Hepatic stellate cell (primary cell): ENCODE measurements around the gene NKAIN4.
"Not testable (repeated sequence)": the region's sequence is repeated elsewhere in the genome, so short reads cannot be mapped to it uniquely, and the experiment has no call there.

Source experiments
- DNase-seq: peaks from one replicate; pipeline ENCODE4 v3.0.0; 2011; ENCODE audit warnings: low spot score

Gene NKAIN4

GRCh38 chr20:63255931-63256704 lies 1.9 kb upstream of the NKAIN4 start:
- DNase-seq = no peak

DNA sequence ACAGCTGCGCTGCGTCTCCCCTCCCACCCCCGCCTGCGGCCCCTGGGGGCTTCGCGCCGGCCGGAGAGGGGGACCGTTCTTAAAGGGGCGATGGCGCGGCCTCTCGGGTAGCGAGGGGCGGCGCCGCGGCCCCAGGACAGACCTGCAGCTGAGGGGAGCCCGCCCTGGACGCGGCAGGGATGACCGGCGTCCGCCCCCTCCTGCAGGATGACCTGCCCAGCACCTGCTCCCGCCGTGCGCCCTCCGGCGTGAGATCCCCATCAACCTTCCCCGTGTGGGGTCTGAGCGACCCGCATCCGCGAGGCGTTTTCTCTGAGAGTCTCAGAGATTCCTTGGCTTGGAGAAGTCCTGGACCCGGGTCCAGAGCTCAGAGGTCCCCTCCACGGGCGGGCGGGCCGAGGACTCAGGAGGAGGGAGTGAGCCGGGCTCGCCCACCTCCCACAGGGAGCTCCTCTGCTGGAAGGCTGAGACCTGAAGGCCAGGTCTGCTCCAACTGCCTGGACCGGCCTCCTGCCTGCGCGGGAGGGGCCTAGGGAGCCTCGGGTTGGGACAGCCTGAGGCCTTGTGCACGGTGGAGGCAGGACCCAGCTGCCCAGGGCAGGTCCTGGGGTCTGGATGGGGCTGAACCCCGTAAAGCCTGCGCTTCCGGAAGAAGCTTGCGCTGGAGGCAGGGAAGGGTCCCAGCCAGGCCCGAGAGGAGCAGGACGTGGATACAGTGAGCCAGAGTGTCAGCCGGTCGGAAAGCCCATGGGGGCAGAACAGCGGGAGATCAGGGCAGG lies 532 bp upstream of the NKAIN4 start:
- DNase-seq = no peak

GRCh38 chr20:63253438-63254231 lies 628 bp downstream of the NKAIN4 start:
- no peak for DNase-seq

- no peak for DNase-seq
Measured at GRCh38 chr20:63253065-63253437, 1.2 kb downstream of the NKAIN4 start.

GRCh38 chr20:63252284-63252711 lies 2.0 kb downstream of the NKAIN4 start:
- no peak for DNase-seq

DNA sequence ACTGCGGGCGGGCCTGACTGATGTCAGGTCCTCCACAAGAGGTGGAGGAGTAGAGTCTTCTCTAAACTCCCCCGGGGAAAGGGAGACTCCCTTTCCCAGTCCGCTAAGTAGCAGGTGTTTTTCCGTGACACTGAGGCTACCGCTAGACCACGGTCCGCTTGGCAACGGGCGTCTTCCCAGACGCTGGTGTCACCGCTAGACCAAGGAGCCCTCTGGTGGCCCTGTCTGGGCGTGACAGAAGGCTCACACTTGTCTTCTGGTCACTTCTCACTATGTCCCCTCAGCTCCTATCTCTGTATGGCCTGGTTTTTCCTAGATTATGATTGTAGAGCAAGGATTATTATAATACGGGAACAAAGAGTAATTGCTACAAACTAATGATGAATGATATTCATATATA lies 2.9 kb downstream of the NKAIN4 start:
- DNase-seq = not testable (repeated sequence)

DNA sequence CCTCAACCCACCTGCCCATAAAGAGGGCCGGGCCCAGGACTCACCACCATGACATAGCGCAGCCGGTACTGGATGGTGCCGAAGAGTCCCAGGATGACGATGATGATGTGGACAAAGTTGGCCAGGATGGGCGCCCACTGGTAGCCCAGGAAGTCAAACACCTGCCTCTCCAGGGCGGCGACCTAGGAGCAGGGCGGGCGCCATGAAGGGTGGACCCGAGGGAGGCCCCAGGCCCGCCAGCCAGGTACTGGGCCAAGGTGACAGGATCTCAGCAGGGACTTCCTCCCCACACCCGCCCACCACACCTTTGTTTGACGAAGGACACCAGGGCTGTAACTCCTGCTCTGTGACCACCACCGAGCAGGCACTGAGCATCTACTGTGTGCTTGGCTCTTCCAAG lies 4.4 kb downstream of the NKAIN4 start:
- no peak for DNase-seq

DNA sequence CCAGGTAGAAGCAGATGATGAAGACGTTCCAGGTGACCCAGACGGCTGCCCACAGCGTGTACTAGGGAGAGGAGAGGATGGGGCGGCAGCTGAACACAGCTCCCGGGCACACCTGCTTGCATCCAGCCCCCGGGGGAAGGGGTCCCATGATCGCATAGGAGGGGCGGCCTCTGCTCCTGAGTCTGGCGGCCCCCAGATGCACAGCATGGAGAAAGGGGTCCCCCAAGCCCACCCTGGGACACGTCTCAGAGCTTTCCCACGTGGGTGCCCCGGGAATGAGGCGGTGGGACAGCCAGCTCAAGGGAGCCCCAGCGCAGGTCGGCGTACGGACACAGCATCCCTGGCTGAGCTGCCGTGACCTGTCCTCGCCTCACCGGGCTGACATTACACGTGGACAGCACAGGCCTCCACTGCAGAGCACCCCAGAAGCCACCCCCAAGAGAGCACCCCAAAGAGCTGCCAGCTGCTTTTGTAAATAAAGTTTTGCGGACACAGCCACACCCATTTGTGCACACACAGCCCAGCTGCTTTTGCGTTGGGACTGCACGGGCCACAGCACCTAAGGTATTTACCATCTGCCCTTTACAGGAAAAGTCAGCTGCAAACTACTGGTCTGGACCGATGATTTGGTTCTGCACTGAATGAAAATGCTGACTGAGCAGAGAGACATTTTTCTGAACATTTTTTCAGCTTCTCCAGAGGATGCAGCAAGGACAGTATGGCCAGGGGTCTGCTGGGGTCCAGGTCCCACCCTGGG lies 5.2 kb downstream of the NKAIN4 start:
- DNase-seq = no peak

DNA sequence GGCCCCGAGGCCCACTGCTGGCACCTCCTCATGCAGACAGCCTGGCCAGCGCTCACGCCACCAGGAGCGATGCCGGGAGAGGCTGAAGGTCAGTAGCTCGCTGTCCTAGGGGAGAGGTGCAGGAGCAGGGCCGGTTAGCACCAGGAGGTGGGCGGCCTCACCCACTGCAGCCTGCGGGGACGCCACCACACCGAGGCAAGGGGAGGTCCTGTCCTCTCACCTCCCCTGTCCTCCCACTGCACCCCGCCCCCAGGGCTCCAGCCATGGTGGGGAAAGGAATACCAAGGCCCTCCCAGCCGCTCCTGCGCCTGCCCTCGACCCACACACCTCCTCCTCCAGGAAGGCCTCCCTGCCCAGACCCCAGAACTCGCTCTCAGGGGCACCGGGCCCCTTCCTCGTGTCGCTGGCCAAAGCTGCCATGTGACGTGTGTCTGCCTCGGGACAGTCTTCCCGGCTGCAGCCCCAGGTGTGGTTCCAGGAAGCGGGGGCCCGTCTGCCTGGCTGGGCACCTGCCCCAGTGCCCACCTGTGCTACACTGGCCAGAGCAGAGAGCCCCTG lies 6.5 kb downstream of the NKAIN4 start:
- no peak for DNase-seq

DNA sequence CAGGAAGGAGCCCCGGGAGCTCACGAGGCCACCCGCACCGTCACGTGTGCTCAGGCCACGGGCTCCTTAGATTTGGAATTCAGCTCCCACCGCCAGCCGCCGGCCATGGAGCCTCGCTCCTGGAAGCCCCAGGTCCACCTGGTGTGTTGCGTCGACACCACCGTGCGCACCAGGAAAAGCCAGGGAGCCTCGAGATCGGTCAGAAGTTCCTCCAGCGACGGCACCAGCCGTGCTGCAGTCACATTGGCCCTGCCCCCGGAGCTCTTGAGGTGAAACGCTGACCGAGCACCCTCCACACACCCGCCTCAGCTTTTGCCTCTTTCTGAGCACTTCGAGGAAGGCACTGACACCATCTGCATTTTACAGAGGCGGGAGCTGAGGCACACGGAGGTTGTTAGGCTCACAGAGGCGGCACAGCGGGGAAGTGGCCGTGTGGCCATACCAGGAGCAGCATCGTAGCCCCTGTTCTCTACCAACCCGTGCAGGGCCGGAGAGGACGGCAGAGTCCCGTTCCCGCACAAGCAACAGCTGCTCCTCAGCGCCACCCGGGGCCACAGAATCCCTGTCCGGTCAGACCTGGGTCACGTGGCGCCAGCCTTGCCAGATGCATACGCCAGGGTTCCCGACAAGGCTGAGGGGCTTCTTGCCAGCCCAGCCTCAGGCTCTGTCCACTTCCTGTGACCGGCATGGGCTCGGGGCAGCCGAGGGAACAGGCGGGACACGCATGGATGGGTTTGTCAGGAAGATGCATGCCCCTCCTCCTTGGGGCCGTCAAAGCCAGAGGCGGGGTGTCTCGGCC lies 7.6 kb downstream of the NKAIN4 start:
- DNase-seq = no peak

DNA sequence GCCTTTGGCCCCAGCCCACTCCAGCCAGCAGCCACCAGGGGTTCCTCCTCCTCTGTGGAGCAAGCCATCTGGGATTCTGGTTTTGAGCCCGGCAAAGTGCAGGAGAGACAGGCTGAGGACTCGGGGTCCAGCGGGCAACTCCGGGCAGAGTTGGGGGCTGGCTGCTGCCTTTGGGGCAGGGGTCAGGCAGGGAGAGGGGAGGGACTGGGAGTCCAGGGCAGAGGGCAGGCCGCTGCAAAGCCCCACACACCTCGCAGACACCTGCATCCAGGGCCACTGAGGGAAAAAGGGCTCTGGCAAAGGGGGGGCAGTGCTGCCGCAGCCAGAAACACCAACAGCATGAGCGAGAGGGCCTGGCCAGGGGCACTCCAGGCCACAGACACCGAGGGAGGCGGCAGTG lies 9.8 kb downstream of the NKAIN4 start:
- DNase-seq = no peak

DNA sequence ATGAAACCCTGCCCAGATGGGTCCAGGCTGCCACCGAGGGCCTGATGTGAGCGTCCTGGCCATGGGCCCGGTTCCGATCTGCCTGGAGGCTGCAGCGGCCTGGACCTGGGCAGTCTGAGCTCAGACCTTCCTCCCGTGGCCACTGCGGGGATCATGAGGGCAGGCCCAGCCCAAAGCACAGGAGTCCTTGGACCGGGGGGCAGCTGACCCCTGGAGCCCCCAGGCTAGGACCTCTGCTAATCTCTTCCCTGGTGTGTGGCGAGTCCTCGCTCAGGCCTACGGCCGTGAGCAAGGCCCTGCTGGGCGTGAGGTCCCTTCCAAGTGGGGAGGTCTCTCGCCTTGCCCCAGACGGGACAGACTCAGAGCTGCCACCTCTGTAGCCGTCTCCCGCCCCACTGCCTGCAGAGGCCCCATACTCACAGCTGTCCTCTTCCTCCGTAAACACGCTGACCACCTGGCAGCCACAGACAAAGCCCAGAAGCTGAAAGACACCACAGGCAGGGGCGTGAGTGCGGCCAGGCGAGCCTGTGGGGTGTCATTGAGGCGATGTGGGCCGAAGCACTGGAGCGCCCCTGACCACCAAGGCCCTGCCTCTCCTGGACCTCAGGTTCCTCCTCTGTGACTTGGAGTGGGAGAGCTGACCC lies 10.5 kb downstream of the NKAIN4 start:
- DNase-seq = no peak

DNA sequence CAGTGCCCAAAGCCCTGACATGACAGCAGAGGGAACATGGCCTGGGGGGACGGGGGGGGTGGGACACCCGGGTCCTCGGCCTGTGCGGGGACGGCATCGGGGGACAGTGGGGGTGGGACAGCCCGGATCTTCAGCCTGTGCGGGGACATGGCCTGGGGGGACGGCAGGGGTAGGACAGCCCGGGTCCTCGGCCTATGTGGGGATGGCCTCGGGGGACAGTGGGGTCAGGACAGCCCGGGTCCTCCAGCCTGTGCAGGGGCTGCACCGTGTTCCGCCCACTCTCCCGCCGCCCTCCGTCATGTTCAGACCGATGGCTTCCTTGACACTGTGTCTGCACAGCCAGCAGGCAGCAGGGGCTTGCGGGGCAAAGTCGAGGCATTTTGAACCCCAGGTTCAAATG lies 11.5 kb downstream of the NKAIN4 start:
- no peak for DNase-seq

- no peak for DNase-seq
Measured at GRCh38 chr20:63241272-63241671, 13.0 kb downstream of the NKAIN4 start.

GRCh38 chr20:63240004-63240403 lies 14.3 kb downstream of the NKAIN4 start:
- no peak for DNase-seq

DNA sequence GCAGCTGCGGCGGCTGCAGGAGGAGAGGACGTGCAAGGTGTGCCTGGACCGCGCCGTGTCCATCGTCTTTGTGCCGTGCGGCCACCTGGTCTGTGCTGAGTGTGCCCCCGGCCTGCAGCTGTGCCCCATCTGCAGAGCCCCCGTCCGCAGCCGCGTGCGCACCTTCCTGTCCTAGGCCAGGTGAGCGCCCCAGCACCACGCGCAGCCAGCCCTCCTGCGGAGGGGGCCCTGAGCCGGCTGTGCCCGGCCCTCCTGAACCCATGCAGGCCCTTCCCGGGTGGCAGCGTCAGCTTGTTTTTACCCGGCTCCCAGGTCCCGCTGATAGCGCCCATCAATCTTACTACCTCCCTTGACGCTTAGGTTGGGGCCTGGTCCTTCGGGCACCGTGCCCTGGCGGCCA lies 14.8 kb downstream of the NKAIN4 start:
- no peak for DNase-seq

DNA sequence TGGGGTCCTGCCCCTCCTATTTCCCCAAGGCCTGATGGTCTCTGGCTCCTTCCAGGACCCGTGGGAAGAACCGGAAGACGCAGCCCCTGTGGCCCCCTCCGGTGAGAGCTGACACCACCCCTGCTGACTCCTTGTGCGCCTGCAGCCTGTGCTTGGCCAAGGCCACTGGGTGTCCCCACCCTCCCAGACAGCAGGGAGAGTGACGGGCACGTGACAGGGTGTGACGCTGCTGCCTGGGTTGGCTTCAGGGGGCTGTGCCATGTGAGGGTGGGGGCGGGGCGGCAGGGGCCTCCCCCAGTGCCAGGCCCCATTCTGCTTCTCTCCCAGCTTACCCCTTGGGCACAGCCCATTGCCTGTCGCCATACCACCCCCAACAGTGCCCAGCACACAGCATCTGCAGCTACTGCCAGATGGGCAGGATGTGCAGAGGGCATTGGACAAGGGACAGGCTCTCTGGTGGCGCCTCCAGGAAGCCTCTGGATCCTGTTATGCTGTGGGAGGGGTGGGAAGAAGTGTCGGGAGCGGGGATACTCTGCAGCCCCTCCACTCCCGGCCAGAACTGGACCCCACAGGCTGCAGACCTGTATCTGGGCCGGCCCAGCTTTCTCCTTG lies 15.6 kb downstream of the NKAIN4 start:
- DNase-seq = no peak

DNA sequence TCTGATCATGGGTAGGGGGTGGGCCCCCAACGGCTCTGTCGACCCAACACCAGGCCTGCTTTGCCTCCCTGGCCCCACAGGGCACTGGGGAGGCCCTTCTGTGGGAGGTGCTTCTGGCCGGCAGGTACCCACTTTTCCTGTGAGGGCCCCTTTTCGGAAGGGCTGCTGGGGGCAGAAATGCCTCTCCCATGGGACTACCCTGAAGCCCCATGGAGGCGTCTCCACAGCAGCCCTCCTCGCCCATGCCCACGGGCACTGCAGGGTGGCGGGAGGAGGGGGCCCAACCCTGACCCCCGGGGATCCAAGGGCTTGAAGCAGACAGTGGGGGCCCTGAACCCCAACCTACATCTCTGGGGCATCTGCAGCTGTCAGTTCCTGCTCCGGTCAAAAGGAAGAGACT lies 16.2 kb downstream of the NKAIN4 start:
- DNase-seq = no peak

DNA sequence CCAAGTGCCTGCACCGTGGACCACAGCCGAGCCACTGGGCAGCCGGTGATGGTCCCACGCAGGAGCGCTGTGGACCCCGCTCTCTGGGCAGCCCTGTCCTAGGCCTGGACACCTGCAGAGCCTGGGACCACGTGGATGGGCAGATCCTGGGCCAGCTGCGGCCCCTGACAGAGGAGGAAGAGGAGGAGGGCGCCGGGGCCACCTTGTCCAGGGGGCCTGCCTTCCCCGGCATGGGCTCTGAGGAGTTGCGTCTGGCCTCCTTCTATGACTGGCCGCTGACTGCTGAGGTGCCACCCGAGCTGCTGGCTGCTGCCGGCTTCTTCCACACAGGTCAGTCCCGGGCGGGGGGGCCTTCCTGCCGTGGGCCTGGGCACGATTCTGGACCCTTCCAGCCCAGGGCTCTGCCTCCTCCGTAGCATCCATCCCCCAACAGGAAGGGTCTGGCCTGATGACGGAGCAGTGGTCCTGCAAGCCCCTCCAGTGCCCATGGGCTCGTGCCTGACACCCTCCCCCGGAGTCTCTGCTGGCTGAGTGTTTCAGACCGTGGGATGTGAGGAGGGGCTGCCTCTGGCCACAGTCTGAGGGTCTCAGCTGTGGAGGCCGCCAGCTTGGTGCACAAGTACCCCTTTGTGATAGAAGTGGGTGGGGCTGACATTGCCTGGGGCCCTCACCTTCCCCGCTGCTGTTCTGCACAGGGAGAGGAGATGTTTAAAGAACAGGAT lies 18.0 kb downstream of the NKAIN4 start:
- no peak for DNase-seq
